HG02623 (cell line): ENCODE measurements around the gene KDM1A.
"Not testable (repeated sequence)": the region's sequence is repeated elsewhere in the genome, so short reads cannot be mapped to it uniquely, and the experiment has no call there.

Experiments
- ATAC-seq: cut with Tn5 transposase; IDR thresholded peaks from one replicate; pipeline ENCODE4 v1.9.1; 2021; ENCODE audit warnings: moderate library complexity; ENCODE audit not compliant: unreplicated experiment

KDM1A gene

DNA sequence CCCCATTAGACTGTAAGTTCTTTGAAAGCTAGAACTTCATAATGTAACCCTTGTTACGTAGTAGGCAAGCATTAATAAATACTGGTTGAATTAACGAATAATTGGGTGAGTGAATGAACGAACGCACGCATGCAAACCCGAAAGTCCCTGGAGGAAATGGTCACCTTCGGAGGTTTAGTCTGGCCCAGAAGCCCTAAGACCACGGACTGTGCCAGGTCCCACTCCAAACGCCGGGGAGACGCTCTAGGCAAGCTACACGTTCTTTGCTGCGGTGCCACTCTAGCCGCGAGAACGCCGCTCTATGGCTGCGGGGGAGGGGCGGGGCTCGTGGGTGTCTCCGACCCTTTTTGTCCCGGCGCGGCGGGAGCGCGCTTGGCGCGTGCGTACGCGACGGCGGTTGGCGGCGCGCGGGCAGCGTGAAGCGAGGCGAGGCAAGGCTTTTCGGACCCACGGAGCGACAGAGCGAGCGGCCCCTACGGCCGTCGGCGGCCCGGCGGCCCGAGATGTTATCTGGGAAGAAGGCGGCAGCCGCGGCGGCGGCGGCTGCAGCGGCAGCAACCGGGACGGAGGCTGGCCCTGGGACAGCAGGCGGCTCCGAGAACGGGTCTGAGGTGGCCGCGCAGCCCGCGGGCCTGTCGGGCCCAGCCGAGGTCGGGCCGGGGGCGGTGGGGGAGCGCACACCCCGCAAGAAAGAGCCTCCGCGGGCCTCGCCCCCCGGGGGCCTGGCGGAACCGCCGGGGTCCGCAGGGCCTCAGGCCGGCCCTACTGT, at the start of gene KDM1A:
Gene KDM1A, plus strand, starts transcription at position 375 of the 769 bp plus-strand sequence. Its CDS starts 129 bp downstream, at position 504.
- peak; percentile 92 for ATAC-seq

DNA sequence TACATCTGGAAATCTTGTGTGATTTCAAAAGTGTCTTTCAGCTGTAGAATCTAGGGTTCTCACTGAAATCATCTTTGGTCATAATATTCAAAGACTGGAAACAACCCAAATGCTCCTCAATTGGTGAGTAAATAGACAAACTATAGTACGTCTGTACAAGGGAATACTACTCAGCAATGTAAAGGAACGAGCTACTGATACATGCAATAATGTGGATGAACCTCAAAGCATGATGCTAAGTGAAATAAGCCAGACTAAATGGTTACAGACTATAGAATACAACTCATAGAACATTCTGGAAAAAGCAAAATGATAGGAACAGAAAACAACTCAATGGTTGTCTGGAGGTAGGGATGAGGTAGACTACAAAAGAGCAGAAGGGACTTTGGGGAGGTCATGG, 49.2 kb upstream of the KDM1A start:
- no peak for ATAC-seq

DNA sequence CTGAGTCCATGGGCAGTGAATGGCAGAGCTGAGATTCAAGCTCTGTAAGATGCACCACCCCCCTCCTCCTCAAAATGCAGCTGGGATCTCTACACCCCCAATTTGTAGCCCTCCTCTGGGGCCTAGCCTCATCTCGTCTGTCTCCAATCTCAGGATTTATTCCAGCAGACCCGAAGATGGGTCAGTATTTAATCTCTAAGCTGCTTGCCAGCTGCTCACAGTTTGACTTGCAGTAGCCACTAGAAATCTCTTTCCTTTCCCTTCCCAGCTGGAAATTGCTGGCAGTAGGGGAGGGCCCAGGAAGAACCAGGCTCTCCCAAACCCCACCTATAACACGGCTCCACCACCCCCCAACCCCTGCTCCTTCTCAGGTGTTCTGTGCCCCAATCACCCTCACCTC, 48.1 kb upstream of the KDM1A start:
- no peak for ATAC-seq

DNA sequence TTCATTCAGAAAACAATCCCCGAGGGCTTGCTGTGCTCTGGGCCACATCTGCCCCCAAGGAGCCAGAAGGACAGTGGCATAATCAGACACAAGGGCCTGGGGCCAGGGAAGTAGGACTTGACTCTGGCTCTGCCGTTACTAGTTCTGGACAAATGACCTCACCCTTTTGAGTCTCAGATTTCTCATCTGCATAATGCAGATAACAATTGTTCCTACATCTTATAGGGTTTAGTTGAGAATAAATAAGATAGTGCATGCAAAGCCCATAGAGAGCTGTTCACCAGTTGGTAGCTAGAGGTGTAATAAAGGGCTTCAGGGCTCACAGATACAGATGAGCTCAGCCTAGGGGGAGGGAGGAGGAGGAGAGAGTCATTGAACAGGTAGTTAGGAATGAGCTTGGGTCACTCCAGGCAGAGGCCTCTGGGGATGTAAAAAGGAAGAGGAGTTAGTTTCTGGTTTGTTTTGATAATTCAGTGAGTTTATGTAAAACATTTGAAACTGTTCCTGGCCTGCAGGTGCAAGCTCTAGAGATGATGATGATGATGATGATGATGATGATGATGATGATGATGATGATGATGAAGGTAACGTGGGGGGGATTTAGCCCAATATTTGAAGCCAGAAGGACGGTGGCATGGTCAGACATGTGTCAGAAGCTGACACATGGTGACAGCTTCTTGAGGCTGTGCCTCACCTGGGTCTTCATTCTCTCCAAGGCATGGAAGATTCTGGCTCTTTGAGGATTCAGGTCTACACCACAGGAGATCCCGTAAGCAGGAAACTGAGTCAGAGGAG, 47.5 kb upstream of the KDM1A start:
- no peak for ATAC-seq

DNA sequence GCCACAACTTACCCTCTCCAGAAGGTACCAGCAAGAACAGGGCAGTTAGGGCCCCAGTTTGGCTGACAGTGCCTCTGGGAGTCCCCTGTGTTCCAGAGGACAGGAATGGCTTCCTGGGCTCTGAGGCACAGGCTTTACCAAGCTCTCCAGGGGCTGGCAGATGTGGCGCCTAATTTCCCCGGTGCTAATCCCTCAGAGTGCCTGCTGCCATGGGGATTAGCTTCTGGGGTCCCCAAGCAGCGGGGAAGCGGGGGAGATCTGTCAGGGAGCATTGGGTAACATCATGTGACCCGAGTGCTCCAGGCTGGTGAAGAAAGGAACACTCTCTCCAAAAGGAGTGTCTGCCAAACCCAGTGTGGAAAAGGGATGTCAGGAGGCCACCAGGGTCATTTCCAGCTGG, 46.5 kb upstream of the KDM1A start, which contains the start of gene LACTBL1:
Gene LACTBL1, minus strand, starts transcription at position 107 of the 400 bp plus-strand sequence. CDS start 550 bp downstream, outside the sequence.
- ATAC-seq, result no peak

DNA sequence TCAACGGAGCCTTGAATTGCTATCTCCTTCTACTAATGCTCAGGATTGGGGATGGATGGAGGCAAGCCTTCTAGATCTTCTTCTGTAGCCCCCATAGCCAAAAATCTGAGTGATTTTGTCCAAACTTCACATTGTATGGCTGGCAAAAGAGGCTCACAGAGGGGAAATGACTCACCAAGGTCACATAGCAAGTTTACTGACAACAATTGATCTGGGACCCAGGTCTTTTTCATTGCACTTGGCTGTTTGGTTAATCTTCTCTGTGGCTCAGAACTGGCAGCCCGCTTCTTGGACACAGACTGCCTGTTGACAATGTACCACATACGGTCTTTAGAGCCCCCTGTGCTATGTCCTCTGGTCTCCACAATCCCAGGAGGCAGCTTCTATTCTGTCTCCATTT, 43.6 kb upstream of the KDM1A start:
- no peak for ATAC-seq

- ATAC-seq, result no peak
Measured at GRCh38 chr1:22976127-22976460, 43.2 kb upstream of the KDM1A start.

DNA sequence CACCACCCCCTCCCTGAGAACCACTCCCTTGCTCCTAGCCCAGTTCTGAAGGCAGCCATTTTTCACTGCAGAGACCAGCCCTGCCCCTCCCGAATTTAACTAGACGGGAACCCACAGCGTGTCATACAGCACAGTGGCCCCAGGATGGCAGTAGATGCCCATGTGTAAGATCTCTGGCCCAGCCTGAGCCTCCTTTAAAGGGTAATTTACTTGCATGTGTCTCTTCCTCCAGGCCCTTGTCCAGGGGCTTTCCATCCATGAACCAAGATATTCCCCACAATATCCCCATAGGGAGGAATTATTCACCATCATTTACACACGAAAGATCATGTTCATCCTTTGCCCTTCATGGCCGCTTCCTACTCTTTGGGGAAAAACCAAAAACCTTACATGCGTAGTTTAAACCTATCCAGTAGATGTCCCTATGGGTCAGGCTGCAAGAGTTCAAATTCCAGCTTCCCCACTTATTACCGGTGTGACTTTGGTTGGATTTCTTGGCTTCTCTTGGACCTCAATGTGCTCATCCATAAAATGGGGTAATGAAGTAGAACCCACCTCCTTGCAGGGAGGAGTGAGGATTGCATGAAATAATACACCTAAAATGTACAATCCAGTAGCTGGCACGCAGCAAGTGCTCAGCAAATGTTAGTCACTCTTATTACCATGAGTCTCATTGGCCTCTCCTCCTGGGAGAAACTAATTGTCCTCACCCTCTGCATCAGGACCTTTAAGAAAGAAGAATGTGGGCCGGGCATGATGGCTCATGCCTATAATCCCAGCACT, 42.6 kb upstream of the KDM1A start:
- no peak for ATAC-seq

GRCh38 chr1:22978299-22978698, 41.0 kb upstream of the KDM1A start:
- no peak for ATAC-seq

- not testable (repeated sequence) for ATAC-seq
Measured at GRCh38 chr1:22980471-22980790, 38.8 kb upstream of the KDM1A start.

- no peak for ATAC-seq
Measured at GRCh38 chr1:22983944-22984343, 35.3 kb upstream of the KDM1A start.

GRCh38 chr1:22992384-22992783, 26.9 kb upstream of the KDM1A start:
- ATAC-seq, result not testable (repeated sequence)

GRCh38 chr1:22993220-22993795, 26.0 kb upstream of the KDM1A start:
- ATAC-seq, result not testable (repeated sequence)

DNA sequence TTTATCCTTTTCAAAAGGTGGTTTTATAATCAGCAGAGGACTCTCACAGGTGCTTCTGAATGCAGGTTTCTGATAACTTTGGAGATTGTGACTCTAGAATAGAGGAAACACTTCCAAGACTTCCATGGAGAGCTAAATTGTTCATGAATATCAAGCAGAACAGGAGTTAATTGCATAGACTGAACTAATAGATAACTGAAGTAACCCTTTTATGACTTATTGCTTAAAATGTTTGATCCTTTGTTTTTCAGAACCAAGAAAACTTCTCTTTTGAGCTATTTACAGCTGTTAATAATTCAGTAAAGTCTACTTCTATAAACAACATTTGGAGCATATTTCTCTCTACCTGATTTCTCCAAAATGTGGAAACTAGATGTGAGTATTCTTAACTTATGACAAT, 23.5 kb upstream of the KDM1A start:
- no peak for ATAC-seq

GRCh38 chr1:22997528-22997927, 21.7 kb upstream of the KDM1A start:
- not testable (repeated sequence) for ATAC-seq

DNA sequence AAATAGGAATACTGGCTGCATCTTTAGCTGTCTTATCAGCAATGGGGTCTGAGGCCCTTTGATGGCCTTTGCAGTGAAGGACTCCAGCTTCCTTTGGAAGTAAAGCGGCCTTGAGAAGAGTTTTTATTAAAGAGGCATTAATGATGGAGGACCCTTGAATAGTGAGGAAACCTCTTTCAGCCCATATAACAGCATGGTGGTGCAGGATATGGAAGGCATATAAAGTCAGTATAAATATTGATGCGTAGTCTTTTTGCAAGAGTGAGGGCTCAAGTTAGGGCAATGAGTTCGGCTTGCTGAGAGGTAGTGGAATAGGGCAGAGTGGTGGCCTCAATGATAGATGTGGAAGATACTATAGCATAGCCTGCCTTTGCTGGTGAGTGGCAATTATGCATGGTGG, 19.1 kb upstream of the KDM1A start:
- not testable (repeated sequence) for ATAC-seq

DNA sequence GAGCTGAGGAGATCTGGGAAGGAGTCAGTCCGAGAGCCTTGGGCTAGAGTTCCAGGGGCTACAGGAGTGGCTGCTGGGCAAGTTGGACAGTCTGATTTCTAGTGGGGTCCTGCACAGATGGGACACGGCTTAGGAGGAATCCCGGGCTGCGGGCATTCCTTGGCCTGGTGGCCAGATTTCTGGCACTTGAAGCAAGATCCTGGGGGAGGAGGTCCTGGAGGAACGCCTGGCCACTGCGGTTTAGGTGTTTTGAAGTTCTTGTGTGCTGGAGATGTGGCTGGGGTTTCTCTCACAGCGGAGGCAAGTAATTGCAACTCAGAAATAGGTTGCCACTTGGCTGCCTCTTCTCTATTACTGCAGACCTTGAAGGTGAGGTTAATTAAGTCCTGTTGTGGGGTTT, 17.1 kb upstream of the KDM1A start:
- not testable (repeated sequence) for ATAC-seq

DNA sequence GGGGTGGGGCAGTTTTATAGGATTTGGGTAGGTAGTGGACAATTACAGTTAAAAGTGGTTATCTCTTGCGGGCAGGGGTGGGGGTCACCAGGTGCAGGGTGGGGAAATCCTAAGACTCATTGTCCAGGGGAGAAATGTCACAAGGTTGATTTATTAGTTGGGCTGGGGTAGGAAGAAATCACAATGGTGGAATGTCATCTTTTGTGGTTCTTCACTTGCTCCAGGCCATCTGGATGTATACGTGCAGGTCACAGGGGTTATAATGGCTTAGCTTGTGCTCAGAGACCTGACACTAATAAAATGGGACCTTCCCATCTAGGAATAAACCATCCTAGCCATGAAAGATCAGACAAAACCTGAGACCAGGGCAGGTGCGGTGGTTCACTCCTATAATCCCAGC, 15.2 kb upstream of the KDM1A start:
- ATAC-seq, result no peak

DNA sequence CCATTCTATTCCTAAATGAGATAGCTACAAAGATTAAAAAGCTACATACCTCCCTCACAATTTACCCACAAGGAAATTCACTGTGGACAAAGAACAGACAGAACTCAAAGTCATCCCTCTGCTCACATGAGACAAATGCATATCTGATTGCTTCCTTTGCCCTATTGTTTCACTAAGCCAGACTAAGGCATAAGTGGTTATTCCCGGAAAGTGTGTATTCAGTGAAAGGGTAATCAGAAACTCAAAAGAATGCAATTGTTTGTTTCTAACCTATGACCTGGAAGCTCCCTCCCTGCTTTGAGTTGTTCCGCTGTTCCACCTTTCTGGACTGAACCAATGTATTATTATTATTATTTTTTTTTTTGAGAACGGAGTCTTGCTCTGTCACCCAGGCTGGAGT, 14.5 kb upstream of the KDM1A start:
- ATAC-seq, result not testable (repeated sequence)

DNA sequence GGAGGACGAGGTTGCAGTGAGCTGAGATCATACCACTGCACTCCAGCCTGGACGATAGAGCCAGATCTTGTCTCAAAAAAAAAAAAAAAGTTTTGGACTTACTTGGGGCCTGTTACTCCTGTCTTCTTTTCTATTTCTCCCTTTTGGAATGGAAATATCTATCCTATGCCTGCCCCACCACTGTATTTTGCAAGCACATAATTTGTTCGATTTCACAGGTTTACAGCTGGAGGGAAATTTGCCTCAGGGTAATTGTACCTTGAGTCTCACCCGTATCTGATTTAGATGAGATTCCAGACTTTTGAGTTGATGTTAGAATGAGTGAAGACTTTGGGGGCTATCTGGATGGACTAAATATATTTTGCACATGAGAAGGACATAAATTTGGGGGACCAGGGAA, 12.2 kb upstream of the KDM1A start:
- no peak for ATAC-seq

DNA sequence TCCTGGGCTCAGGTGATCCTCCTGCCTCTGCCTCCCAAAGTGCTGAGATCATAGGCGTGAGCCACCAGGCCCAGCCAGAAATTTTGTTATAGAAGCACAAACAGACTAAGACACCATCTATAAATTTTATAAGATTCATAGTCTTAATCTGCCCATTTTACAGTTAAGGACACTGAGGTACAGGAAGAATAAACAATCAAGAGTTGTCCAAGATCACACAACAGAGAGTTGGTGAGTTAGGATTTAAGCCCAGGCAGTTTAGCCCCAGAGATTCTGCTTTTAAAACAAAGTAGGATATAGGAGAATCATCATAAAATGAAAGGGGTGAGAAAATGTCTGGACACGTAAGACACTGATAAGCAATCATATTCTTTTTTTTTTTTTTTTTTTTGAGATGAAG, 10.4 kb upstream of the KDM1A start:
- ATAC-seq, result no peak
